GM19463 (cell line): ENCODE results near the gene PDSS2.
"Not testable (repeated sequence)": the region's sequence is repeated elsewhere in the genome, so short reads cannot be mapped to it uniquely, and the experiment has no call there.

Experiments
- ATAC-seq: cut with Tn5 transposase; IDR thresholded peaks from one replicate; pipeline ENCODE4 v1.9.1; 2021; ENCODE audit warnings: mild to moderate bottlenecking, moderate library complexity; ENCODE audit not compliant: unreplicated experiment

Gene PDSS2

DNA sequence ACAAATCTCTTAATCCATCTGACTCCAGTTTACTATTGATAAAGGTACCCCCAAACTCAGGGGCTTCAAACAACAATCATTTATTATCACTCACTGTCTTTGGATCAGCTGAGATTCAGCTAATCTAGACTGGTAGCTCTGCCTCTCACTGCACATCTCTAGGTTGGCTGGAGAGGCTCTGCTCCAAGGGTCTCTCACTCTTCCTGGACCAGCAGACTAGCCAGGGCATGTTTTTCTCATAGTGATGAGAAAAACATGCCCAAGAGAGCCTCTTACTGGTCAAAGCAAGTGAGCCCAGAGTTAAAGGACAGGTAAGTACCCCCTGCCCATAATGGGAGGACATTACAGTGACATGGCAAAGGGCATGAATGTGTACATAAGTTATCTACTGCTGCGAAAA, 228.9 kb downstream of the PDSS2 start:
- ATAC-seq, result no peak

DNA sequence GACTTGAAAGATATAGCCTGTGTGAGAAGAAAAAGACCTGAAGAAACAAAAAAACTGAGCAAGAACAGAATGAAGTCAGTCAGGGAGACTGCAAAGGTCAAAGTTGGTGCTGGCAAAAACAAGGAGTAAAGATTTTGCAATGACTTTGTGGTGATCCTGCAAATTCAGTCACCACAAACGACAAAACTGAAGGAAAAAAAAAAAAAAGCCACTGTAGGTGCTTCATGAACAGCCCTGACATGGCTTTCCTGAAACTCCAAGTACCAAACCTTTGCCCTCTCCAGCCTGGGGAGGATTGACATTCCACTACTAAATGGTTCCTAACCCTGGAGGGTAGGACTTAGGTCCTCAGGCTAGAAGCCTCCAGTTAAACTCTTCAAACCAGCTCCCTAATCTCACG, 229.3 kb downstream of the PDSS2 start:
- ATAC-seq, result no peak

DNA sequence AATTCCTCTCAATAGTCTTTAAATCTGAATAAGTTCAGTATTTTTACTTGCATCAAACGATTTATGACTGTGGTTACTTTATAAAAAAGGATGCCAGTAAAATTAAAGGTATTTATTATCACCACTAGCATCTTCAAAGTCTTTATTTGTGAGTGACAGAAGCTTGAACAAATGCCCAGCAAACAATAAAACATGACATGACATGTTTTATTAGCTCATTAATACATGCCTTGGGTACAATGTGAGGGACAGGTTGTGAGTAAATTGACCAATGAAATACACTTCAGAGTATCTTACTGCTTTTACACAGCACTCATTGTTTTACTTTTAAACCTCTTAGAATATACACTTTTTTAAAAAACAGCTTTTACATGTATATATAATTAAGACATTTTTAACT, 230.6 kb downstream of the PDSS2 start:
- ATAC-seq, result no peak

DNA sequence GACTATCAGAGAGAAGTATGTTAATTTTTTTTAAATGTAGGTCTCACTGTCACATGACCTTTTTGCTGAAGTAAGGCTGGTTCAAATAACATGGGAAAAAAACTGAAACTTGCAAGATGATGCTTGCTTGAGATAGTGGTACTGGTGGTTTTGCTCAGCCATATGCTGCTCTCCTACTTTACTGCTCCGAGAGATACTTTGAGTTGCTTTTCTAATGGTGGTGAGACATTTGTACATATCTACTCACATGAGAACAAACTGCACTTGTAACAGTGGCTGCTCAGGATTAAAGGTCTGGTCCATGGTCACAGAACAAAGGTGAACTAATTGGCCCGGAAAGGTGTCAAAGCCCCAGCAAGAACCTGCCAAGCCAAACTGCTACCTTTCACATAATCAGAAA, 237.8 kb downstream of the PDSS2 start:
- no peak for ATAC-seq

DNA sequence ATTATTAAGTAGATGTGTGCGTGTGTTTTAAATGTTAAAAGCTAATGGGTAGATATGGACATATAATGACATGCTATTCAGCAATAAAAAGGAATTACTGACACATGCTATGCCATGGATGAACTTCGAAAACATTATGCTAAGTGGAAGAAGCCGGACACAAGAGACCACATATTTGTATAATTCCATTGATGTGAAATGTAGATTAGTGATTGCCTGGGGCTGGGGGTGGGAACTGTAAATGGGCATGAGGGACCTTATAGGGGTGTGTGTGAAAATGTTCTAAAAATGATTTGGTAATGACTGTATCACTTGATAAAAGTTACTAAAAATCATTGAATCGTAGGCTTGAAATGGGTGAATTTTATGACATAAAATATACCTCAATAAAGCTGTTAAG, 239.5 kb downstream of the PDSS2 start:
- ATAC-seq, result no peak

DNA sequence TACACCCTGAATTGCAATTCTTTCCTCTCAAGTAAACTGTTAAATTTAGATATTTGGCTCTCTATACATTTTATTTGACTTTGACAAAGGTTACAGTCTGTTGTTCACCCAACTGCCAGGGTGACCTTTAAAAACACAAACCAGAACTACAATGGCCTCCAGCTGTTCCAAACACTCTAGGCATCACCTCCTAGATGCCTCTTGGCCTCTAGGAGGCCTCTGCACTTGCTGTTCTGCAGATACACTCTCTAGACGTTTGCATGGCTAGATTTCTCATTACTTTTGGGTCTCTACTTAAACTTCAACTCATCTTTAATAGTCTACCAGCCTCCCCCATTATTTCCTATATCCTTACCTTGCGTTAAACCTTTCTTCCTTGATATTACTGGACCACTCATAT, 241.2 kb downstream of the PDSS2 start:
- no peak for ATAC-seq

DNA sequence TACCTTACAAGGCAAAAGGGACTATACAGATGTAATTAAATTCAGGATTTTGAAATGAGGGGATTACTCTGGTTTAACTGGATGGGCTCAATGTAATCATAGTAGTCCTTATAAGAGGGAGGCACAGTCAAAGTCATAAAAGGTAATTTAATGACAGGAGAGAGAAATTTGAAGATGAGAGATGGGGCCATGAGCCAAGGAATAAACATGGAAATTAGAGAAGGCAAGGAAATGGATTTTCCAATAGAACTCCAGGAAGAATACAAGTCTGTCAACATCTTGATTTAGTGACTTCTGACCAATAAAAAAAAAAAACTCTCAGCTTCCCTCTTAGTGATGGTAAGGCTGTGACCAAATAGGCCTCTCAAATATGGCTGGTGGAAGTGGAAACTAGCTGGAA, 242.1 kb downstream of the PDSS2 start:
- no peak for ATAC-seq

DNA sequence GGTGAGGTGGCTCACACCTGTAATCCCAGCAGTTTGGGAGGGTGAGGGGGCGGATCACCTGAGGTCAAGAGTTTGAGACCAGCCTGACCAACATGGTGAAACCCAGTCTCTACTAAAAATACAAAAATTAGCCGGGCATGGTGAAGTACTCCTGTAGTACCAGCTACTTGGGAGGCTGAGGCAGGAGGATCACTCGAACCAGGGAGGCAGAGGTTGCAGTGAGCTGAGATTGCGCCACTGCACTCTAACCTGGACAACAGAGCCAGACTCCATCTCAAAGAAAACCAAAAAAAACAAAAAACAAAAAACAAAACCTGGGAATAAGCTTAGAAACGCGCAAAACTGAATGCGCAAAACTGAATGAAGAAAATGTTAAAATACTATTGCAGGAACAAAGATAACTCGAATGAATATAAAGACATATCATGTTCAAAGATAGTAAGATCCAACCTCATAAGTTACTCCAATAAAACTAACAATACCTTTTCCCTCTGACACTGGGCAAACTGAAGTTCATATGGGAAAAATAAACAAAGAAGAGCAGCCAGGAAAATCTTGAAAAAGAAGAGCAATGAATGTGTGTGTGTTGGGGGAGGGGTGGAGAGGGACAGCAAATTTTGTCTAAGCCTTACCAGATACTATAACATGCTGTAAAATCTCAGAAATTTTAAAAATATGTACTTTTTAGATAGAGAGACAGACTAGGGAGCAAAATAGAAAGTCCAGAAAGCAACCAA, 243.0 kb downstream of the PDSS2 start:
- ATAC-seq, result no peak

DNA sequence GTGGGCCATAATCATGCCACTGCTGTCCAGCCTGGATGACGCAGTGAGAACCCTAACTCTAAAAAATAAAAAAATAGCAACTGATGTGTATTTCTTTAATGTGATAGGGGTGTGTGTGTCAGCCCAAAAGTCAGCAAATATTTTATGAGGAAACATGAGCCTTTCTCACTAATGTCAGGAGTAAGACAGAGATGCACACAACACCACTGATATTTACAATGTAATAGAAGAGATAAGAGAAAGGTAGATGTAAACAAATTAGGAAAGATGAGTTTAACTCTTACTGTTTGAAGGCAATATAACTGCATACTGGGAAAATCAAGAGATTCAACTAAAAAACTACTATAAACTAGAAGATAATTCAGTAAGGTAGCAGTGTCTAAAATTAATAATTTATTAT, 244.0 kb downstream of the PDSS2 start:
- no peak for ATAC-seq

DNA sequence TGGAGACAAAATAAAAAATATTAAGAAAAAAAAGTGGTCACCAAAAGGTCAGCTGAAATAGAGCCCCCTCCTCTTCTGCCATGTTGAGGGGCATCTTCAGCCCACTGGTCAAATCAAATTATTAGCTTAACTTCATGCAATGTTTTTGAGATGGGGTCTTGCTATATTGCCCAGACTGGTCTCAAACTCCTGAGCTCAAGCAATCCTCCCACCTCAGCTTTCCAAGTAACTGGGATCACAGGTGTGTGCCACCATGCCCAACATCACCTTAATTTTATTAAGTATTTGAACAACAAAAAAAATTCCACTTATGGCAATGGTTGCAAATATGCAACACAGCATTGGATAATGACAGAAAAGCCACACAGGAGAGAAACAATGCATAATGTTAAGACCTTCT, 244.7 kb downstream of the PDSS2 start:
- no peak for ATAC-seq

DNA sequence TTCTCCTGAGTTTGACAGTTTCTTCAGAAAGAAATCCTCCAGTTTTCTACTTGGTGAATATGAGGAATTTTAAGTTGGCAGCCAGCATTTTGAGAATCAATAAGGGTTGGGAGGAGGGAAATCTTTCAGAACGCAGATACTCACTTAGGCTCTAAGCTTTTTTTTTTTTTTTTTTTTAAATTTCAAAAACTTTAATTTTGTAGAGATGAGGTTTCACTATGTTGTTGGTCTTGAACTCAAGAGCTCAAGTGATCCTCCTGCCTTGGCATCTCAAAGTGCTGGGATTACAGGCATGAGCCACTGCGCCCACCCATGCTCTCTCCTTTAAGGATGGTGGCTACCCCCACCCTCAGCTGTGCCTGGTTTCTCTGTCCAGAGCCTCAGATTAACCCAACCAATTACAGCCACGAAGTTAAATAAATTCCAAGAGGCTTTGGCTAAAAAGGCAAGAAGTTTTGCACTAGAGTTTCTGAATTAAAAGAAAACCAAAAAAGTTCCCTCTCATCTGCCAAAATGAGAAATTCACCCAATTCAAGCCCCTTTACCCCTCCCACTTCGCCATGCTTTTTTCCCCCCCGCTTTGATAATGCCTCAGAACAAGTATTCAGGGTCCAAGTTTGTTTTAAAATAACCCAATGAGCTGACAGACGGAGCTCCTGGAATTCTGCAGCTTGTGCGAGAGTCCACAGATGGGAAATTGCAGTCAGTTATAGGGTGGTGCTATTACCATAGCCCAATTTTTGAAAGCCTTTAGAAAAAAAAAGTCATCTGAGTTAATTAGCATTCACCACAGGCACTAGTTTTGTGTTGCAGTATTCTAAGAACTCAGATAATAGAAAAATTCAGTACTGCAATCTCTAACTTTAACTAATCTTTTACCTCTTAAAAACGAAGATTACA, 249.7 kb downstream of the PDSS2 start:
- no peak for ATAC-seq

DNA sequence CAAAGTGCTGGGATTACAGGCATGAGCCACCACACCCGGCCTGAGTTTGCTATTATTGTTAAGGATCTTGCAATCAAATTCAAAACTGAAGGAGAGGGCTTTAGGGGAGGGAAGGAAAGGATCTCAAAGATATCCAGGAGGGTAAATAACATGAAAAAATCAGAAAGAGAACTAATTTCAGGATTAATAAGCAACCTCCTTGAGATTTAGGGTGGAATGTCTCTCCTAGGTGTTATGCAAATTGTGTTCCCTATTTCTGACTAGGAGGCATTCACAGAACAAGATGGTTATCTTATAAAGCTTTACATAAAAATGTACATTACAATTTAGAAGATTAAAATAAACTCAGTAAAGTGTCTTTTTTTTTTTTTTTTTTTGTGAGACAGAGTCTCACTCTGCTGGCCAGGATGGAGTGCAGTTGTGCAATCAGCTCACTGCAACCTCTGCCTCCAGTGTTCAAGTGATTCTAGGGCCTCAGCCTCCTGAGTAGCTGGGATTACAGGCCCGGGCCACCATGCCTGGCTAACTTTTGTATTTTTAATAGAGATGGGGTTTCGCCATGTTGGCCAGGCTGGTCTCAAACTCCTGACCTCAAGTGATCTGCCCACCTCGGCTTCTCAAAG, 252.0 kb downstream of the PDSS2 start:
- ATAC-seq, result no peak

DNA sequence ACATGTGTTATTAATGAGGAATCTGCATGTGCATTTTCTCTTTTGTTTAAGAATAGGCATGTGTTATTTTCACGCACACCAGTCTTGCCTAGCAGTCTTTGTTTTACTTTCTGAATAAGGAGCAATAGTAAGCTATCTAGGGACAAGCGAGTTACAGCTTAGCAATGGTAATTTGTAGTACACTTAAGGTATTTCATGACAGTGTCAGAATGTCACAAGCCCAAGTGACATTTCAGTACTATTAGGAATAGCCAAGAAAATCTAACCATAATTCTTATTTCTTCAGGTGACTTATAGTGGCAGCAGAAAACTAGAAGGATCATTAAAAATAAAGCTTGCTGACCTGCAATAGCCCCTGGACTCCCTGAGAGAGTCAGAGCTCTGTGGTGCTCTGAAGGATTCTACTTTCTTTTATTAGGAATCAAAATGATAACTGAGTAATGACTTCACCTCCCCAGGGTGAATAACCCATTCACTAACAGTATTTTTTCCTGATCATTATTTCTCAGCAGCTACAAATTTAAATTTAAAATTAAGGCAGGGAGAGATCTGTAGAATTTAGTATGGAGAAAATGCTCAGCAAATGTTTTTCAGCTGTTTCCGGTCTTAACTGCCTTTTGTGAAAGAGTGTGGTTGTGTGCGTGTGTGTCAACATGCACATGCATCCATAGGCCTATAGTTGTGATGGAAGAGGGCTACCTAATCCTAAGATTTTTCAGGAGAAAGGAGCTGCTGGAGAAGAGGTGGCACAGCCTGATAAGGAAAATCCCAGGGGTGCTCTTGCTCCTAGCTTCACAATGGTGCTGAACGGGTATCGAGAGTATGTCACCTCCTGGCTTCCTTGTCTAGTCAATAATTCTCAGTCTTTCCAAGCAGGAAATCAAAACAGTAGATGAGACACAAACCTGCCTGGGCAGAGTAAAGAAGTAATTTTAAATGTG, 254.0 kb downstream of the PDSS2 start:
- ATAC-seq, result no peak

DNA sequence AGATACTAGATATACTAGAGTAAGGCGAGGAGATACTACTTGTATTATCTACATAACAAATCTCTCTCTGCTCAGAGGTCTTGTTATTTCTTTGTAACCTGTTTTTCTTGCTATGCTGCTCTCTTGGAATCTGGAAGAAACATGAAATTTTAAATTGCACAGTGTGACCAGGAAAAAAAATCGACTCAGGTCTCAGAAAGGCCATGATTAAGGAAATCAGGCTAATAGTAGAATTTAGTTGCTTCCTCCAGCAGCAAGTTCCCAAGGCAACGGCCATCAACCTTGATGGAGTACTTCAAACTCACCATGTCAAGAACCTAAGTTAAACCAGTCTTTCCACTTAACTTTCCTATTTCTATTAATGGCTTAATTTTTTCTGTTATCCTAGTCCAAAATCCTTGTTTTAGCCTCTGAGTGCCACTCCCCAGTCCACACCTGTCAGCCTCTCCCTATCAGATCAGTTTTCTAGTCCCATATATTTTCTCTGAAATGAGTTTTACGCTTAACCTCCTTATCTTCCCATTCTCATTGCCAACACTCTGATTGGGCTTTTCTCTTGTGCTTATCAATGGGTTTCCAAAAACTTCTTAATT, 256.4 kb downstream of the PDSS2 start:
- ATAC-seq, result no peak

DNA sequence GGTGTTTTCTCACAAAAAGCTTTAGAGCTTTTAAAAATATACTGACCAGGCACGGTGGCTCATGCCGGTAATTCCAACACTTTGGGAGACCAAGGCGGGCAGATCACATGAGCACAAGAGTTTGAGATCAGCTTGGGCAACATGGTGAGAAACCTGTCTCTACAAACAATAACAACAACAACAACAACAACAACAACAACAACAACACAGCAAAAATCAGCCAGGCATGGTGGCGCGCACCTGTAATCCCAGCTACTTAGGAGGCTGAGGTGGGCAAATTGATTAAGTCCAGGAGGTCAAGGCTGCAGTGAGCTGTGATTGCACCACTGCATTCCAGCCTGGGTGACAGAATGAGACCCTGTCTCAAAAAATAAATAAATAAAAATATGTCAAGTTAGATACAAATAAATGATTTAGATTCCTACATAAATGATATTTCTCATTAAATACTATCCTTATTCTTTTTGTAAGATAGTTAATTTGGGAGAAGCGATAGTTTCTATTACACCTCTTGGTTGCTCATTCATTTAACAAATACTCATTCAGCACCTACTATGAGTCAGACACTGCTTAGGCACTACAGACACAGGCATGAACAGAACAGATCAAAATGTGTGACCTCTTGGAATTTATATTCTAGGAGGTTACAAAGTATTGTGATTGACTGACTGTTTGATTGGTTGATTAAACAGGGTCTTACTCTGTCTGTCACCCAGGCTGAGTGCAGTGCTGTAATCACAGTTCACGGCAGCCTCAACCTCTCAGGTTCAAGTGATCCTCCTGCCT, 260.5 kb downstream of the PDSS2 start:
- no peak for ATAC-seq

DNA sequence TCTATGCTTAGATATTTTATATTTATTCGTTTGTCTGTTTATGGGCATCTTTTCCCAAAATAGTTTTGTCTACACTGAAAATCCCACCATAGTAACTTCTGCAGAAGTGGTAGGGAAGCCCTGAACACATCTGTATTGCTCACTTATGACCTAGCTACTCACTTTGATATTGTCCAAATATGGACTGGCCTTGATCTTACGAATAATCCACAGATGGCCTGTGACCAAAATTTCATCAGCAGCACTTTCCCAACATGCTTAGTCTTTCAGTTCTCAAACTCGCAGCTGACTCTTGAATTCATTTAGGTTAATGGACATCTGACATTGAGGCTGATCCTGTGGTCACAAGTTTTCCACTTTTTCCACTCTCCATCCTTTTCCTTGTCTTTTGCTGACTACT, 263.2 kb downstream of the PDSS2 start:
- ATAC-seq, result no peak

DNA sequence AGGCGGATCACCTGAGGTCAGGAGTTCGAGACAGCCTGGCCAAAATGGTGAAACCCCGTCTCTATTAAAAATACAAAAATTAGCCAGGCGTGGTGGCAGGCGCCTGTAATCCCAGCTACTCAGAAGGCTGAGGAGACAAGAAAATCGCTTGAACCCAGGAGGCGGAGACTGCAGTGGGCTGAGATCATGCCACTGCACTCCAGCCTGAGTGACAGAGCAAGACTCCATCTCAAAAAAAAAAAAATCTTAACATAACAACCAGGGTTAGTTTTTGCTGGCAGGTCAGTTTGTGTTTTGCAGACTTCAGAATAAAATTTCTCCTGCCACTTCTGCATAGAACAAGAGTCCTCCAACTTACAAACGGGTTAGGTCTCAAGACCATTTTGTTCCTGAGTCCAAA, 264.6 kb downstream of the PDSS2 start:
- not testable (repeated sequence) for ATAC-seq

DNA sequence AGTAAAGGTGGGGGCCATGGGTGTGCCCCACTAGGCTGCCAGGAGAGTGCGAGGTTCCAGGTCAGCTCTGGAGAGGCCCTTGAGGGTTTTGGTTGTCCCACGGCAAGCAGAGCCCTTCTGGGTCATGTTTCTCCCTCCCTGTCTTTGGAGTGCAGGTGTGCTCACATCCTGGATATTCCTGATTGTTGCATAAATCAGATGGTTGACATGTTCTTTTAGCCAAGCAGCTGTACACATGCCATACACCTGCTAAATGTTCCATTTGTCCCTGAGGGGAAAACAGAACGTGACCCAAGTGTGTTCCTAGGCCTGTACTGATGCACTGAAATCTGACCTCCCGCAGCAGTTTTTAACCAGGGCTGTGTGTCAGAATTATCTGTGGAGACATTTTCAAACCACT, 266.5 kb downstream of the PDSS2 start:
- ATAC-seq, result no peak

DNA sequence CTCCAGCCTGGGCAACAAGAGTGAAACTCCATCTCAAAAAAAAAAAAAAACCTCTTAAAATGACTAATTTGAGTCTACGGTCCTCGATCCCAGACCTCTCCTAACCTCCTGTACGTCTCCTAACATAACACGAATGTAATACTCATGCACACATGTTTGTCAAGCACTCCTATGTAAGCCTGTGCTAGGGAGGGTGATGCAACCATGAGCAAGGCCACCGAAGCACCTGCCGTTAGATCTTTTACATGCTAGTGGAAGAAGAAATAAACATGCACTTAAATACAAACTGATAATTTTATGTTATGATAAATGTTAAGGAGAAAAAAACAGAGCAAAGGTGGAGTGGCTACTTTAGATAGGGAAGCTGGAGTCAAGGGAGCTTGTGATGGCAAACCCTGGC, 271.7 kb downstream of the PDSS2 start:
- ATAC-seq, result no peak

DNA sequence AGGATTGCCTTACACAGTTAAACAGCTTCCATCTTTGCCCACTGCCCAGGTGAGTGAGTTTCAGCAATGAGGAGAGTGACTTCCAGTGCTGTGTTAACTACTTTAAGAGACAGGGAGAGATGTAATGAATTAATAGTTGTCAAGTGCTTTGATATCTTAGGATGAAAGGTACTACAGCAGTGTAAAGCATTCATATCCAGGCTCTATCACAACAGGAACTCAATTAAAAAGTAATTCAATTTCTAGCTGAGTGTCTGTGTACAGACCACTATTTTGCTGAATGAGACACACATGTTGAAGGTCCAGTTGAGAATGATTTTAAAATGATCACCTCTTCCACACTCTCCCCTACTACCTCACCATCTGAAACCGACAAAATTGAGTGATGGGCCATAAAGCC, 273.3 kb downstream of the PDSS2 start:
- ATAC-seq, result no peak
